Mesendoderm (in vitro differentiated cells): ENCODE data around the gene TRMT1L.

Experiments
- DNase-seq: peaks from one replicate; pipeline ENCODE4 v3.0.0; 2013
- H2AK5ac ChIP-seq: 2 replicates; pipeline ENCODE4 v1.6.1; 2013; ENCODE audit warnings: low read length, inconsistent platforms
- H2BK120ac ChIP-seq: 2 replicates; pipeline ENCODE4 v1.6.1; 2013; ENCODE audit warnings: low read depth, mild to moderate bottlenecking, low read length, moderate library complexity, mixed read lengths
- H2BK15ac ChIP-seq: replicated peaks from 2 replicates; pipeline ENCODE4 v1.6.1; 2013; ENCODE audit warnings: low read depth, mild to moderate bottlenecking, moderate library complexity
- H2BK5ac ChIP-seq: 2 replicates; pipeline ENCODE4 v1.6.1; 2013; ENCODE audit warnings: low read length, inconsistent platforms
- H3K18ac ChIP-seq: 2 replicates; pipeline ENCODE4 v1.6.1; 2013; ENCODE audit warnings: mild to moderate bottlenecking, low read length, mixed read lengths
- H3K23ac ChIP-seq: one replicate; pipeline ENCODE4 v1.6.1; 2013; ENCODE audit warnings: low read length
- H3K27ac ChIP-seq: 2 replicates; pipeline ENCODE4 v1.5.1; 2013; ENCODE audit warnings: low read depth, mild to moderate bottlenecking, inconsistent platforms, low read length, moderate library complexity
- H3K27me3 ChIP-seq: 2 replicates; pipeline ENCODE4 v1.6.1; 2013; ENCODE audit warnings: low read length, control low read depth, mild to moderate bottlenecking, inconsistent platforms; ENCODE audit not compliant: insufficient read depth, poor library complexity
- H3K36me3 ChIP-seq: 2 replicates; pipeline ENCODE4 v1.6.1; 2013; ENCODE audit warnings: low read length, inconsistent platforms; ENCODE audit not compliant: control insufficient read depth, insufficient read depth
- H3K4ac ChIP-seq: one replicate; pipeline ENCODE4 v1.6.1; 2013; ENCODE audit warnings: low read depth, mild to moderate bottlenecking, low read length, moderate library complexity
- H3K4me1 ChIP-seq: 2 replicates; pipeline ENCODE4 v1.6.1; 2013; ENCODE audit warnings: low read depth, low read length, inconsistent platforms; ENCODE audit not compliant: control insufficient read depth
- H3K4me2 ChIP-seq: 2 replicates; pipeline ENCODE4 v1.6.1; 2013; ENCODE audit warnings: low read length
- H3K4me3 ChIP-seq: 2 replicates; pipeline ENCODE4 v1.5.1; 2013; ENCODE audit warnings: mild to moderate bottlenecking, low read length
- H3K56ac ChIP-seq: one replicate; pipeline ENCODE4 v1.6.1; 2013; ENCODE audit warnings: low read length
- H3K79me1 ChIP-seq: 2 replicates; pipeline ENCODE4 v1.6.1; 2013; ENCODE audit warnings: low read length, inconsistent platforms
- H3K79me2 ChIP-seq: 2 replicates; pipeline ENCODE4 v1.6.1; 2013; ENCODE audit warnings: mild to moderate bottlenecking, low read length; ENCODE audit not compliant: control insufficient read depth, insufficient read depth
- H3K9ac ChIP-seq: 2 replicates; pipeline ENCODE4 v1.6.1; 2013; ENCODE audit warnings: low read length, inconsistent platforms
- H4K5ac ChIP-seq: one replicate; pipeline ENCODE4 v1.6.1; 2013; ENCODE audit warnings: low read length
- H4K8ac ChIP-seq: one replicate; pipeline ENCODE4 v1.6.1; 2013; ENCODE audit warnings: low read depth, mild to moderate bottlenecking, control low read depth, low read length, moderate library complexity
- WGBS: extraction: QIAGEN DNeasy Blood & Tissue Kit; methylation state at CpG from one replicate; pipeline ENCODE4 v1.1.7; 2013; ENCODE audit warnings: low lambda C conversion rate, missing lambda C conversion rate; ENCODE audit not compliant: insufficient coverage; ENCODE audit errors: extremely low coverage; 5-methylcytosine and 5-hydroxymethylcytosine counted together

Gene TRMT1L

GRCh38 chr1:185111873-185112272 is 44.9 kb downstream of the TRMT1L start:
- H3K79me2 ChIP-seq = no peaks in the 10 kb centered on the region
- H3K4me2 ChIP-seq = no peak overlapping the region
- no peak overlapping the region for H4K5ac ChIP-seq
- no peaks in the 10 kb centered on the region for H3K36me3 ChIP-seq
- H3K56ac ChIP-seq = no peak overlapping the region
- no peak overlapping the region for H3K27ac ChIP-seq
- H3K4me3 ChIP-seq = no peak overlapping the region
- no peak overlapping the region for H3K4ac ChIP-seq
- no peak overlapping the region for H2AK5ac ChIP-seq
- no peaks in the 10 kb centered on the region for H3K79me1 ChIP-seq
- H3K23ac ChIP-seq = no peak overlapping the region
- no peak overlapping the region for H3K9ac ChIP-seq
- H2BK120ac ChIP-seq = no peak overlapping the region
- no peak overlapping the region for H2BK15ac ChIP-seq
- no peak overlapping the region for H4K8ac ChIP-seq
- no peak overlapping the region for H3K18ac ChIP-seq
- H2BK5ac ChIP-seq = no peak overlapping the region
- H3K4me1 ChIP-seq = no peaks in the 10 kb centered on the region
- DNase-seq = no peak
- no peaks in the 10 kb centered on the region for H3K27me3 ChIP-seq

- Histone ChIP-seq H3K4me1 (no peaks in the 10 kb centered on the region), H3K18ac (no peak overlapping the region), H3K9ac (no peak overlapping the region), H3K4me3 (no peak overlapping the region), H3K4ac (no peak overlapping the region), H3K27me3 (no peaks in the 10 kb centered on the region), H3K79me2 (no peaks in the 10 kb centered on the region), H3K36me3 (no peaks in the 10 kb centered on the region), H3K79me1 (no peaks in the 10 kb centered on the region), H2AK5ac (no peak overlapping the region), H4K8ac (no peak overlapping the region), H4K5ac (no peak overlapping the region), H3K23ac (no peak overlapping the region), H2BK120ac (no peak overlapping the region), H3K56ac (no peak overlapping the region), H2BK15ac (no peak overlapping the region), H3K27ac (no peak overlapping the region), H3K4me2 (no peak overlapping the region), H2BK5ac (no peak overlapping the region)
- DNase-seq = no peak
Measured at GRCh38 chr1:185110145-185110544, 46.6 kb downstream of the TRMT1L start.

GRCh38 chr1:185108321-185108720 is 48.4 kb downstream of the TRMT1L start:
- Histone ChIP-seq H3K4me2 (no peak overlapping the region), H3K36me3 (peaks cover 2% of the 10 kb centered on the region), H3K4me3 (no peak overlapping the region), H4K5ac (no peak overlapping the region), H3K27me3 (no peaks in the 10 kb centered on the region), H3K79me2 (no peaks in the 10 kb centered on the region), H3K79me1 (no peaks in the 10 kb centered on the region), H3K9ac (no peak overlapping the region), H3K4ac (no peak overlapping the region), H2BK15ac (no peak overlapping the region), H2AK5ac (no peak overlapping the region), H2BK120ac (no peak overlapping the region), H4K8ac (no peak overlapping the region), H3K27ac (no peak overlapping the region), H2BK5ac (no peak overlapping the region), H3K23ac (no peak overlapping the region), H3K56ac (no peak overlapping the region), H3K4me1 (no peaks in the 10 kb centered on the region), H3K18ac (no peak overlapping the region)
- DNase-seq = peak; percentile 4

GRCh38 chr1:185105121-185105520 is 51.6 kb downstream of the TRMT1L start:
- no peaks in the 10 kb centered on the region for H3K79me2 ChIP-seq
- no peaks in the 10 kb centered on the region for H3K27me3 ChIP-seq
- no CpG with 5 or more reads among the region's 3 CpGs for WGBS
- H2BK5ac ChIP-seq = no peak overlapping the region
- no peak overlapping the region for H4K8ac ChIP-seq
- H3K18ac ChIP-seq = no peak overlapping the region
- H3K4ac ChIP-seq = no peak overlapping the region
- H3K4me2 ChIP-seq = no peak overlapping the region
- H3K4me3 ChIP-seq = no peak overlapping the region
- H3K79me1 ChIP-seq = no peaks in the 10 kb centered on the region
- no peak overlapping the region for H2BK120ac ChIP-seq
- no peak overlapping the region for H3K27ac ChIP-seq
- H3K56ac ChIP-seq = no peak overlapping the region
- H2AK5ac ChIP-seq = no peak overlapping the region
- no peak overlapping the region for H3K23ac ChIP-seq
- DNase-seq = no peak
- no peak overlapping the region for H3K9ac ChIP-seq
- H2BK15ac ChIP-seq = no peak overlapping the region
- peaks cover 2% of the 10 kb centered on the region for H3K36me3 ChIP-seq
- no peak overlapping the region for H4K5ac ChIP-seq
- H3K4me1 ChIP-seq = no peaks in the 10 kb centered on the region

GRCh38 chr1:185104083-185104482 is 52.7 kb downstream of the TRMT1L start:
- H3K79me1 ChIP-seq = no peaks in the 10 kb centered on the region
- no peak overlapping the region for H4K5ac ChIP-seq
- H3K23ac ChIP-seq = no peak overlapping the region
- H3K4me3 ChIP-seq = no peak overlapping the region
- H3K18ac ChIP-seq = no peak overlapping the region
- H2BK15ac ChIP-seq = no peak overlapping the region
- no peak overlapping the region for H2BK5ac ChIP-seq
- peaks cover 2% of the 10 kb centered on the region for H3K36me3 ChIP-seq
- no peak overlapping the region for H3K9ac ChIP-seq
- no peaks in the 10 kb centered on the region for H3K27me3 ChIP-seq
- no peak overlapping the region for H3K4me2 ChIP-seq
- no peak overlapping the region for H2BK120ac ChIP-seq
- no peak overlapping the region for H2AK5ac ChIP-seq
- no CpG with 5 or more reads among the region's 3 CpGs for WGBS
- DNase-seq = no peak
- H3K4me1 ChIP-seq = no peaks in the 10 kb centered on the region
- no peak overlapping the region for H4K8ac ChIP-seq
- H3K27ac ChIP-seq = no peak overlapping the region
- no peak overlapping the region for H3K4ac ChIP-seq
- no peak overlapping the region for H3K56ac ChIP-seq
- H3K79me2 ChIP-seq = no peaks in the 10 kb centered on the region

GRCh38 chr1:185096531-185096930 is 60.2 kb downstream of the TRMT1L start:
- Histone ChIP-seq H4K8ac (no peak overlapping the region), H3K23ac (no peak overlapping the region), H3K4me2 (no peak overlapping the region), H3K79me2 (no peaks in the 10 kb centered on the region), H4K5ac (no peak overlapping the region), H2BK5ac (no peak overlapping the region), H3K27ac (no peak overlapping the region), H3K9ac (no peak overlapping the region), H3K56ac (no peak overlapping the region), H2BK120ac (no peak overlapping the region), H3K36me3 (peaks cover 1% of the 10 kb centered on the region), H2BK15ac (no peak overlapping the region), H3K27me3 (no peaks in the 10 kb centered on the region), H3K18ac (no peak overlapping the region), H3K4me3 (no peak overlapping the region), H2AK5ac (no peak overlapping the region), H3K79me1 (no peaks in the 10 kb centered on the region), H3K4ac (no peak overlapping the region), H3K4me1 (no peaks in the 10 kb centered on the region)
- DNase-seq = no peak
- no CpG with 5 or more reads among the region's 2 CpGs for WGBS
